ENCODE measurements around the gene BGN.

The BGN gene

GRCh38 chrX:153458476-153458875 is 36.3 kb upstream of the BGN start:
- ChIA-PET POLR2A (no interaction called here), CTCF (interaction anchor here (0.6 to 5.0 kb wide), 3 partner anchors 15 to 511 kb away, joined by 3 to 81 read pairs (median 3); no protein-coding TSS in a partner anchor)
- H3K9me3 ChIP-seq (ENCODE audit: control insufficient read depth, insufficient read depth, low read depth, low read length), result no peaks in the 10 kb centered on the region
- TF ChIP-seq HOXA7 (CRISPR knock-in tag; IDR thresholded peaks at IDR 0.05; ENCODE audit: borderline replicate concordance) (no peak), ZNF394 (tag by site-specific recombination; IDR thresholded peaks at IDR 0.05; ENCODE audit: borderline replicate concordance) (no peak), ZNF112 (tag by site-specific recombination; IDR thresholded peaks at IDR 0.05) (no peak), TCF7L2 (IDR thresholded peaks at IDR 0.05; ENCODE audit: borderline replicate concordance, low read depth, low read length) (no peak), ZNF202 (tag by site-specific recombination; IDR thresholded peaks at IDR 0.05; ENCODE audit: borderline replicate concordance) (no peak), ZNF585B (tag by site-specific recombination; IDR thresholded peaks at IDR 0.05) (no peak), ZNF514 (tag by site-specific recombination; IDR thresholded peaks at IDR 0.05) (no peak), ZNF530 (tag by site-specific recombination; IDR thresholded peaks at IDR 0.05; ENCODE audit: low read depth) (no peak), ZFHX2 (tag by site-specific recombination; conservative IDR thresholded peaks at IDR 0.05) (no peak), KLF10 (tag by site-specific recombination; IDR thresholded peaks at IDR 0.05) (no peak), ZNF544 (tag by site-specific recombination; IDR thresholded peaks at IDR 0.05) (no peak), ZNF596 (tag by site-specific recombination; IDR thresholded peaks at IDR 0.05) (no peak), OSR2 (tag by site-specific recombination; IDR thresholded peaks at IDR 0.05) (no peak), ZNF423 (tag by site-specific recombination; IDR thresholded peaks at IDR 0.05) (no peak), ZNF701 (tag by site-specific recombination; IDR thresholded peaks at IDR 0.05) (no peak), ZNF837 (tag by site-specific recombination; IDR thresholded peaks at IDR 0.05) (no peak), ZNF792 (tag by site-specific recombination; IDR thresholded peaks at IDR 0.05) (no peak), ZNF169 (tag by site-specific recombination; IDR thresholded peaks at IDR 0.05) (no peak)
- TF ChIP-seq, protein P1, sequence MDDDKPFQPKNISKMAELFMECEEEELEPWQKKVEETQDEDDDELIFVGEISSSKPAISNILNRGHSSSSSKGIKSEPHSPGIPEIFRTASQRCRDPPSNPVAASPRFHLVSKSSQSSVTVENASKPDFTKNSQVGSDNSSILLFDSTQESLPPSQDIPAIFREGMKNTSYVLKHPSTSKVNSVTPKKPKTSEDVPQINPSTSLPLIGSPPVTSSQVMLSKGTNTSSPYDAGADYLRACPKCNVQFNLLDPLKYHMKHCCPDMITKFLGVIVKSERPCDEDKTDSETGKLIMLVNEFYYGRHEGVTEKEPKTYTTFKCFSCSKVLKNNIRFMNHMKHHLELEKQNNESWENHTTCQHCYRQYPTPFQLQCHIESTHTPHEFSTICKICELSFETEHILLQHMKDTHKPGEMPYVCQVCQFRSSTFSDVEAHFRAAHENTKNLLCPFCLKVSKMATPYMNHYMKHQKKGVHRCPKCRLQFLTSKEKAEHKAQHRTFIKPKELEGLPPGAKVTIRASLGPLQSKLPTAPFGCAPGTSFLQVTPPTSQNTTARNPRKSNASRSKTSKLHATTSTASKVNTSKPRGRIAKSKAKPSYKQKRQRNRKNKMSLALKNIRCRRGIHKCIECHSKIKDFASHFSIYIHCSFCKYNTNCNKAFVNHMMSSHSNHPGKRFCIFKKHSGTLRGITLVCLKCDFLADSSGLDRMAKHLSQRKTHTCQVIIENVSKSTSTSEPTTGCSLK (tag by site-specific recombination; IDR thresholded peaks at IDR 0.05), result no peak
- H3K4me1 ChIP-seq (ENCODE audit: control insufficient read depth, insufficient read depth, low read length), result no peaks in the 10 kb centered on the region
- no peak overlapping the region for H3K27ac ChIP-seq (ENCODE audit: extremely low read depth, low read depth, low read length)
- H3K36me3 ChIP-seq (ENCODE audit: control insufficient read depth in 2 of 2, insufficient read depth in 1 of 2, low read length in 2 of 2), result peaks cover 5 to 60% of the 10 kb centered on the region in 2 experiments; a peak in 2 of 3 replicates
- no peak overlapping the region for H3K4me3 ChIP-seq (ENCODE audit: low read depth, low read length)

- Histone ChIP-seq H3K36me3 (ENCODE audit: control insufficient read depth in 2 of 2, insufficient read depth in 1 of 2, low read length in 2 of 2) (peaks cover 5 to 66% of the 10 kb centered on the region in 2 experiments; a peak in 2 of 3 replicates), H3K27ac (ENCODE audit: extremely low read depth, low read depth, low read length) (no peak overlapping the region), H3K4me1 (ENCODE audit: control insufficient read depth, insufficient read depth, low read length) (no peaks in the 10 kb centered on the region), H3K4me3 (ENCODE audit: low read depth, low read length) (no peak overlapping the region), H3K9me3 (ENCODE audit: control insufficient read depth, insufficient read depth, low read depth, low read length) (no peaks in the 10 kb centered on the region)
- ChIA-PET CTCF (interaction anchor here (0.6 to 5.0 kb wide), 13 partner anchors 12 to 518 kb away, joined by 3 to 81 read pairs (median 4); partner anchors contain the start of gene HAUS7), POLR2A (no interaction called here)
- TF ChIP-seq ZNF423 (tag by site-specific recombination; IDR thresholded peaks at IDR 0.05) (no peak), ZFP3 (tag by site-specific recombination; IDR thresholded peaks at IDR 0.05; ENCODE audit: low read depth) (no peak), ZNF324 (tag by site-specific recombination; IDR thresholded peaks at IDR 0.05) (no peak), ZNF341 (tag by site-specific recombination; IDR thresholded peaks at IDR 0.05; ENCODE audit: low read depth) (no peak), PBX3 (CRISPR knock-in tag; IDR thresholded peaks at IDR 0.05) (no peak), ZNF544 (tag by site-specific recombination; IDR thresholded peaks at IDR 0.05) (no peak), ZFP69B (tag by site-specific recombination; IDR thresholded peaks at IDR 0.05) (no peak), EGR2 (tag by site-specific recombination; IDR thresholded peaks at IDR 0.05; ENCODE audit: low read depth) (no peak), ZNF658 (tag by site-specific recombination; IDR thresholded peaks at IDR 0.05) (no peak), ZNF610 (tag by site-specific recombination; IDR thresholded peaks at IDR 0.05; ENCODE audit: borderline replicate concordance) (no peak)
- TF ChIP-seq, protein P1 (tag by site-specific recombination; IDR thresholded peaks at IDR 0.05), result no peak
- TF ChIP-seq, protein P2, sequence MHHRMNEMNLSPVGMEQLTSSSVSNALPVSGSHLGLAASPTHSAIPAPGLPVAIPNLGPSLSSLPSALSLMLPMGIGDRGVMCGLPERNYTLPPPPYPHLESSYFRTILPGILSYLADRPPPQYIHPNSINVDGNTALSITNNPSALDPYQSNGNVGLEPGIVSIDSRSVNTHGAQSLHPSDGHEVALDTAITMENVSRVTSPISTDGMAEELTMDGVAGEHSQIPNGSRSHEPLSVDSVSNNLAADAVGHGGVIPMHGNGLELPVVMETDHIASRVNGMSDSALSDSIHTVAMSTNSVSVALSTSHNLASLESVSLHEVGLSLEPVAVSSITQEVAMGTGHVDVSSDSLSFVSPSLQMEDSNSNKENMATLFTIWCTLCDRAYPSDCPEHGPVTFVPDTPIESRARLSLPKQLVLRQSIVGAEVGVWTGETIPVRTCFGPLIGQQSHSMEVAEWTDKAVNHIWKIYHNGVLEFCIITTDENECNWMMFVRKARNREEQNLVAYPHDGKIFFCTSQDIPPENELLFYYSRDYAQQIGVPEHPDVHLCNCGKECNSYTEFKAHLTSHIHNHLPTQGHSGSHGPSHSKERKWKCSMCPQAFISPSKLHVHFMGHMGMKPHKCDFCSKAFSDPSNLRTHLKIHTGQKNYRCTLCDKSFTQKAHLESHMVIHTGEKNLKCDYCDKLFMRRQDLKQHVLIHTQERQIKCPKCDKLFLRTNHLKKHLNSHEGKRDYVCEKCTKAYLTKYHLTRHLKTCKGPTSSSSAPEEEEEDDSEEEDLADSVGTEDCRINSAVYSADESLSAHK (tag by site-specific recombination; IDR thresholded peaks at IDR 0.05), result no peak
These were observed 34.8 kb upstream of the BGN start for GRCh38 chrX:153459986-153460385.
